ENCODE results near the gene CRKL.

The CRKL gene

DNA sequence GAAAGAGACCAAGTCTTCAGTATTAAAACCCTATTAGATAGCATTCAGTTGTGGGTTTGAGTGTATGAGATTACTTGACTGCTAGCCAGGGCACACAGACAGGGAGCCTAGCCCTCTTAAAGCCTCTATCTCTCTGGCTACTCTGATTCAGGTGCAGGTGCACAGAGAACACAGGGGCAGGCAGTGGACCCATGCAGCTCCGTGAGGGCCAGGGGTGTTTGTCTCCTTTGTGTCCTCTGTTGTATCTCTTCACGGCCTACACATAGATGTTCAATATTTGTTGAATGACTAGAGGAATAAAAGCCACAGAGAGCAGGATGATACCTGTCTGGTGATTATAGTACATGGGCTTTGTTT, 28.3 kb downstream of the CRKL start:
- no peak overlapping the region for H3K4me3 ChIP-seq (ENCODE audit: low read depth, low read length)
- TF ChIP-seq, protein P1, sequence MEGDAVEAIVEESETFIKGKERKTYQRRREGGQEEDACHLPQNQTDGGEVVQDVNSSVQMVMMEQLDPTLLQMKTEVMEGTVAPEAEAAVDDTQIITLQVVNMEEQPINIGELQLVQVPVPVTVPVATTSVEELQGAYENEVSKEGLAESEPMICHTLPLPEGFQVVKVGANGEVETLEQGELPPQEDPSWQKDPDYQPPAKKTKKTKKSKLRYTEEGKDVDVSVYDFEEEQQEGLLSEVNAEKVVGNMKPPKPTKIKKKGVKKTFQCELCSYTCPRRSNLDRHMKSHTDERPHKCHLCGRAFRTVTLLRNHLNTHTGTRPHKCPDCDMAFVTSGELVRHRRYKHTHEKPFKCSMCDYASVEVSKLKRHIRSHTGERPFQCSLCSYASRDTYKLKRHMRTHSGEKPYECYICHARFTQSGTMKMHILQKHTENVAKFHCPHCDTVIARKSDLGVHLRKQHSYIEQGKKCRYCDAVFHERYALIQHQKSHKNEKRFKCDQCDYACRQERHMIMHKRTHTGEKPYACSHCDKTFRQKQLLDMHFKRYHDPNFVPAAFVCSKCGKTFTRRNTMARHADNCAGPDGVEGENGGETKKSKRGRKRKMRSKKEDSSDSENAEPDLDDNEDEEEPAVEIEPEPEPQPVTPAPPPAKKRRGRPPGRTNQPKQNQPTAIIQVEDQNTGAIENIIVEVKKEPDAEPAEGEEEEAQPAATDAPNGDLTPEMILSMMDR (IDR thresholded peaks at IDR 0.05; ENCODE audit: low read depth, low read length): no peak

DNA sequence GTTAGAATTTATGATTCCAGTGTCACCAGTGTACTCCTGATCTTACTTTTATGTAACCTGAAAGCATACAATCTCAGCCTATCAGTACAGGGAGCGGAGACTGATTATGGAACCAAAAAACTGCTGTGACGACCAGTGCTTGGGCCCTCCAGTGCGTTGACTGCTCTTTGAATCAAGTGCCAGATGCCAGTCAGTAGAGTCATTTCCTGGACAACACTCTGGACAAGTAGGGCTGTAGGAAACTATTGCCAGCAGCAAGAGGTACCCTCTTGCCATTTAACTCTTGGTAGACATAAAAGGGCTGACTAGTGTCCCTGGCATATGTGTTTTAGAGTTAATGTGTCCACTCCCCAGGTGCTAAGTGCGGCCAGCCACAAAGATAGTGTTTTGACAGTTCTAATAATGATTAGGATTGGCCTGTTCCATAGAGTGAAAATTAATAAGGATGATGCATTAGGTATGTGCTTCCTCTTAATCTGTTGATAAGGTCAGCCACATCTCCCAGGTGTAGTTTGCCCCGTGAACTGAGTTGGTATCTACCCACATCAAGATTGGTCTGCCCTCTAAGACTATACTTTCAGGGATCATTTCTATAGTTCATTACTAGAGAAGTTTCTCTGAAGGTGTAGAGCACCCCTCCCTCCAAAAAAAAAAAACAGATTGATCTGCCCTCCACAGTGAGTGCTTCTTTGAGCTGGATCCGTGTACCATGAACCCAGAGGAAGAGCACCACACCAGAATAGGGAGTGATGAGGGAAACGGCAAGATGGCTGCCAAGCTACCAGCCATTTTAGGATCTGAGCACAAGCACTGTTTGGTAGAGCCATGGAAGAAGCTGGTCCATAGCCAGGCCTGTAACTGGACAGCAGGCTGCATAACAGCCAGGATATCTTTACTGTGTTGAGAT, 29.1 kb downstream of the CRKL start:
- H3K4me3 ChIP-seq (ENCODE audit: low read depth, low read length): no peak overlapping the region
- TF ChIP-seq, protein P1 (IDR thresholded peaks at IDR 0.05; ENCODE audit: low read depth, low read length): no peak

DNA sequence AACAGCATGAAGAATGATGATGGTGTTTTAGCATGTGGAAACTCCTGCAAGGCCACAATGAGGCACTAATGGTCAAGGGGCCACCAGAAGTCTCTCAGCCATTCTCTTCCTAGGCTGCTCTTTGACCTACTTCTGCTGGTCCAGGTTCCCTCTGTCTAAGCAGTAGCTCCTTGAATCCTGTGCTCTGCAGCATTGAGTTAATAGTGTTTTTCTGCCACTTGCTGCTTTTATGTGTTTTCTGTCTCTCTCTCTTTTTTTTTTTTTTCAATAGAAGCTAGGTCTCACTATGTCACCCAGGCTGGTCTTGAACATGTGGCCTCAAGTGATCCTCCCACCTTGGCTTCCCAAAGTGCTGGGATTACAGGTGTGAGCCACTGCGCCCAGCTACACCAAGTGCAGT, 29.8 kb downstream of the CRKL start:
- TF ChIP-seq, protein P1 (IDR thresholded peaks at IDR 0.05; ENCODE audit: low read depth, low read length): no peak
- no peak overlapping the region for H3K4me3 ChIP-seq (ENCODE audit: low read depth, low read length)

DNA sequence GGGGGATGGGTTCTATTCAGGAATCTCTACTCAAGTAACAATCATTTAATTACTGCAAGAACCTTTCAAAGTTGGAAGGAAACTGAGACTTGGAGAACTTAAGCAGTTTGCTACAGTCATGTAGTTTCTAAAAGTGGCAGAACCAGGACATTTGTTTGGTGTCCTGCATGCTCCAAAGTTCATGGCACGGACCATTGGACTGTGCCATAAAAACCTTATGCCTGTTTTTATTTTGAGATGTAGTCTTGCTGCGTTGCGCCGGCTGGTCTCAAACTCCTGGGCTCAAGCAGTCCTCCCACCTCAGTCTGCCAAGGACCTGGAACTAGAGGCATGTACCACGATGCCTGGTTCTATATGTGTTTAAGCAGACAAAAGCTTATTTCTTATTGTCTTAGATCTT, 31.2 kb downstream of the CRKL start:
- TF ChIP-seq, protein P1 (IDR thresholded peaks at IDR 0.05; ENCODE audit: low read depth, low read length): no peak
- H3K4me3 ChIP-seq (ENCODE audit: low read depth, low read length): no peak overlapping the region

DNA sequence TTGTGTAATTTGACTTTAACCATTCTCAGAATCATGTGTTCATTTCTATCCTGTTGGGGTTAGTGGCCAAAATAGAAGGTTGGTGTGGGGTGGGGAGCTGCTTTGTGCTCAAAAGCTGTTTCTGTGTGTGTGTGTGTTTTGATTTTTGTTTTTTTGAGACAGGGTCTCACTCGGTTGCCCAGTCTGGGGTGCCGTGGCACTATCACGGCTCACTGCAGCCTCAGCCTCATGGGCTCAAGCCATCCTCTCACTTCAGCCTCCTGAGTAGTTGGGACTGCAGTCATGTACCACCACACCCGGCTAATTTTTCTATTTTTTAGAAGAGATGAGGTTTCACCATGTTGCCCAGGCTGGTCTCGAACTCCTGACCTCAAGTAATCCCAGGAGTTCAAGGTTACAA, 31.8 kb downstream of the CRKL start:
- H3K4me3 ChIP-seq (ENCODE audit: low read depth, low read length): no peak overlapping the region
- TF ChIP-seq, protein P1 (IDR thresholded peaks at IDR 0.05; ENCODE audit: low read depth, low read length): no peak

DNA sequence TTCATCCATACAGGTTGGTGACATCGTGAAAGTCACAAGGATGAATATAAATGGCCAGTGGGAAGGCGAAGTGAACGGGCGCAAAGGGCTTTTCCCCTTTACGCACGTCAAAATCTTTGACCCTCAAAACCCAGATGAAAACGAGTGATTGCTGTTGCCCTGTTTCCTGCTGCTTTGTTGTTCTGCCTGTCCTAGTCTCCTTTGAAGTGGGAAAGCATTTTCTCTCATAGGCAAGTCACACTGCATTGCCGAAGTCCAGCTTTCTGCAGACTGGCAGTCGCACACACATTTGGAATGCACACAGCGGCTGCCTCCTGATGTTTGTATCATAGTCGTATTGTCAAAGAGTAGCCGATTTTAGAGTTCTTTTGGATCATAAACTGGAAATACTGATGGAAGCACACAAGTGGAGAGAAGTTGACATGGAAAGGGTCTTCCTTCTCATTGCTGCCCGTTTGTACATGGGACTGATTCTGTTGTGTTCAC, 32.5 kb downstream of the CRKL start:
- TF ChIP-seq, protein P1 (IDR thresholded peaks at IDR 0.05; ENCODE audit: low read depth, low read length): no peak

DNA sequence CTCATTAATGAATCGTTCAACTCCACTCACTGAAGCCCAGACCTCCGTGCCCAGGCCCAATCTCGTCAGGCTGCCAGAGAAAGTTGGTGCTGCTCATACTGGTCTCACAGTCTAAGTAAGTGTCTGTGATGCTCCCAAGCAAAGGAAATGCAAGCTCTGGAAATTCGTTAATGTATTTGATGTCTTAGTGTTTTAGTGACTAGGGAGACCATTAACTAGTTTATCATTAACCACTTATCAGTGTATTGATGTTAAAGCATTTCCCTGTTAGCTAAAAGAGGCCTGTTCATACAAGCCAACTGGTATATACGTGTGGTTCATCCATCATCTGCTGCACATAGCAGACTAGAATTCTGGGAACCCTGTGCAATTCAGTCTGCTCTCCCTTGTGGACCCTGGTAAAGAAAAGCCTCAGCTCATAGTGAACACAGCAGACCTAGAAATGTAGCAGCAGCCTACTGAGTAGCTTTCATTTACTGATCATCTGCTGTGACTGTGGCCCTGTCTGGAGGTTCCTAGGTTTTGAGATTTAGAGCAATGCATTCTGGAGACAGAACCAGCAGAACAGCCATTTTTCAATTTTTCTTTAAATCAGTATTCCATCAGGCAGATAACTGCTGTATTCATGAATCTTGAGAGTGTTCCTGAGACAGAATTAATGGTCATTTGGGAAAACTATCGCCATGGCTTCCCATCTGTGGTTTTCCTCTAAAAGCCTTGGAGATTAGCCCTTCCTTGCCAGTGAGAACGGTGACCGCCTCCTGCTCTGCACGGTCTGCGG, 34.1 kb downstream of the CRKL start:
- no peak overlapping the region for H3K4me3 ChIP-seq (ENCODE audit: low read depth, low read length)
- TF ChIP-seq, protein P1 (IDR thresholded peaks at IDR 0.05; ENCODE audit: low read depth, low read length): no peak

More for the DNA sequence above, 32.5 kb downstream of the CRKL start:
- H3K4me3 ChIP-seq (ENCODE audit: low read depth, low read length): no peak overlapping the region
